Hematopoietic multipotent progenitor cell treated with erythropoietin and hydrocortisone succinate and interleukin-3 and kit ligand, for 6 days (in vitro differentiated cells): Measurements from ENCODE around the gene ZFAND2A.

Experiments
- DNase-seq: peaks from one replicate; pipeline ENCODE4 v3.0.0-alpha.2; 2015

The ZFAND2A gene

GRCh38 chr7:1104516-1105179, 55.3 kb downstream of the ZFAND2A start:
- DNase-seq, result no peak

- DNase-seq, result no peak
These were observed 56.0 kb downstream of the ZFAND2A start for GRCh38 chr7:1103789-1104515.

GRCh38 chr7:1103009-1103788, 56.8 kb downstream of the ZFAND2A start:
- no peak for DNase-seq
